GM12878 (cell line): ENCODE results near the gene TMEM236. TPM values are rescaled to one million over a fixed set of nuclear protein-coding genes. Genes with fewer than 3 reads are reported as not detected.

Experiments used
- ATAC-seq: fragments of 200-7000 bp; cut with Tn5 transposase; 3 replicates; pipeline ENCODE4 v1.9.1; 2020; ENCODE audit warnings: mild to moderate bottlenecking, moderate library complexity
- BruUV-seq: library from RNA; stranded (reverse); fragments of 400-500 nt; replicated peaks from 2 replicates; lab custom pipeline; 2021; lab: Mats Ljungman, UMichigan
- CTCF ChIA-PET: fragments of 300-600 bp; sonication (Branson Sonifier 250); formaldehyde crosslinking; extraction: SDS; loops from one replicate; lab custom pipeline; 2021; ENCODE audit warnings: inconsistent platforms; lab: Yijun Ruan, JAX
- POLR2A ChIA-PET: fragments of 350-600 bp; formaldehyde crosslinking; extraction: SDS; loops from one replicate; lab custom pipeline; 2021; ENCODE audit warnings: inconsistent platforms; lab: Charles Lee
- RAD21 ChIA-PET: fragments of 300-600 bp; sonication (Branson Sonifier 250); formaldehyde crosslinking; loops from one replicate; lab custom pipeline; 2023; ENCODE audit warnings: antibody characterized with exemption; ENCODE audit not compliant: unreplicated experiment; lab: Charles Lee
- SMC1A ChIA-PET: fragments of 300-600 bp; sonication (Branson Sonifier 250); formaldehyde crosslinking; loops from one replicate; lab custom pipeline; 2023; ENCODE audit not compliant: unreplicated experiment, uncharacterized antibody; lab: Charles Lee
- DNase-seq: peaks from one replicate; pipeline ENCODE4 v3.0.0-alpha.2; 2011; ENCODE audit warnings: low read depth, low spot score
- FAIRE-seq: peaks from 3 replicates; lab custom pipeline; 2011; peaks lifted over from hg19 to GRCh38; lab: Jason Lieb, UNC
- H2AFZ ChIP-seq: 2 replicates; pipeline ENCODE4 v1.6.0; 2011; ENCODE audit warnings: low read depth, low read length, control low read depth; ENCODE audit not compliant: control insufficient read depth
- H3K27ac ChIP-seq: 2 replicates; pipeline ENCODE4 v1.5.1; 2011; ENCODE audit warnings: control low read depth; ENCODE audit not compliant: control insufficient read depth, insufficient read depth
- H3K27me3 ChIP-seq, 2 experiments: replicated peaks in 1 of 2; 2 replicates each; pipeline versions ENCODE4 v1.6.0 to v1.6.1; 2011; ENCODE audit warnings: low read length in 1 of 2; ENCODE audit not compliant: control insufficient read depth in 2 of 2, insufficient read depth in 2 of 2
- H3K36me3 ChIP-seq, 2 experiments: 2 replicates each; pipeline ENCODE4 v1.5.1; 2011; ENCODE audit warnings: low read length in 1 of 2; ENCODE audit not compliant: control insufficient read depth in 2 of 2, insufficient read depth in 2 of 2
- H3K4me1 ChIP-seq: 2 replicates; pipeline ENCODE4 v1.6.1; 2011; ENCODE audit warnings: mild to moderate bottlenecking, low read length, moderate library complexity, mixed read lengths; ENCODE audit not compliant: control insufficient read depth, insufficient read depth
- H3K4me2 ChIP-seq: 2 replicates; pipeline ENCODE4 v1.6.0; 2011; ENCODE audit warnings: control low read depth; ENCODE audit not compliant: control insufficient read depth, insufficient read depth
- H3K4me3 ChIP-seq: fragments of 200-600 bp; sonication (generic); 2 replicates; pipeline ENCODE4 v1.5.1; 2016
- H3K79me2 ChIP-seq: 2 replicates; pipeline ENCODE4 v1.6.0; 2011; ENCODE audit warnings: low read length; ENCODE audit not compliant: control insufficient read depth, insufficient read depth
- H3K9ac ChIP-seq: 2 replicates; pipeline ENCODE4 v1.8.0; 2011; ENCODE audit warnings: low read length, control low read depth, mixed read lengths; ENCODE audit not compliant: control insufficient read depth, insufficient read depth
- H3K9me3 ChIP-seq: replicated peaks from 3 replicates; pipeline ENCODE4 v1.5.1; 2011; ENCODE audit warnings: mild to moderate bottlenecking, low read length; ENCODE audit not compliant: control insufficient read depth, insufficient read depth
- H4K20me1 ChIP-seq: 2 replicates; pipeline ENCODE4 v1.6.0; 2011; ENCODE audit not compliant: control insufficient read depth, insufficient read depth
- BRCA1 ChIP-seq: IDR thresholded peaks from 2 replicates; pipeline ENCODE4 v1.6.1; 2011; ENCODE audit warnings: low read depth, low read length, improper control_type of control experiment
- KLF5 ChIP-seq: fragments of 450-650 bp; IDR thresholded peaks from 2 replicates; pipeline ENCODE4 v1.6.1; 2014; ENCODE audit warnings: mild to moderate bottlenecking; ENCODE audit not compliant: partially characterized antibody
- SUPT20H ChIP-seq: IDR thresholded peaks from 2 replicates; pipeline ENCODE4 v1.6.1; 2011; ENCODE audit warnings: low read depth, mild to moderate bottlenecking, low read length, moderate library complexity, borderline replicate concordance; ENCODE audit not compliant: control insufficient read depth
- TARDBP ChIP-seq: IDR thresholded peaks from 2 replicates; pipeline ENCODE4 v1.6.1; 2016; ENCODE audit warnings: borderline replicate concordance
- WGBS: methylation state at CpG from one replicate; pipeline ENCODE4 v1.1.6; 2016; ENCODE audit warnings: low lambda C conversion rate; ENCODE audit not compliant: insufficient replicate concordance, insufficient coverage; ENCODE audit errors: missing lambda C conversion rate; 5-methylcytosine and 5-hydroxymethylcytosine counted together
- in situ Hi-C: fragments of 300-500 bp; cut with MboI; formaldehyde crosslinking; loops from 9 replicates; pipeline ENCODE4 v1.14.3; 2018; ENCODE audit warnings: mixed read lengths
- intact Hi-C: fragments of 100-400 bp; cut with micrococcal nuclease; formaldehyde crosslinking; loops from one replicate; pipeline ENCODE4 v1.14.2; 2022; ENCODE audit not compliant: unreplicated experiment
- polyA plus RNA-seq, 11 experiments: library from polyadenylated mRNA; depleted of rRNA in 4 of 11; unstranded in 6 of 11; stranded (reverse) in 5 of 11; fragments of >200 nt; fragmentation: Nextera tagmentation in 4 of 11; fragmentation: Illumina TruSeq in 1 of 11; extraction: Ambion mirVana in 4 of 11; extraction: Trizol in 1 of 11; gene quantifications; 1 replicate in 1 of 11; 2 replicates in 10 of 11; pipeline versions ENCODE4 v1.2.1 to v1.2.3, GENCODE V29; 2011 to 2016; ENCODE audit warnings: inconsistent platforms in 2 of 11, missing spikeins in 2 of 11, low read depth in 1 of 11
- total RNA-seq, 4 experiments: library from RNA; depleted of rRNA in 3 of 4; stranded (reverse); fragments of >200 nt in 3 of 4; fragmentation: Illumina TruSeq in 1 of 4; extraction: Trizol in 1 of 4; gene quantifications; 2 replicates each; pipeline versions ENCODE4 v1.2.1 to v1.2.3, GENCODE V29; 2013 to 2021
- TF ChIP-seq, protein P1 (sequence below): fragments of 450-650 bp; IDR thresholded peaks from 2 replicates; pipeline ENCODE4 v1.6.1; 2017; ENCODE audit warnings: mild to moderate bottlenecking, moderate library complexity

TMEM236 gene
- total and polyA plus RNA-seq, 10 of the 15 experiments (the other 5 are each of a cell fraction or from before 2014, with no cell fraction given), result 0.03 TPM; not detected in 9

DNA sequence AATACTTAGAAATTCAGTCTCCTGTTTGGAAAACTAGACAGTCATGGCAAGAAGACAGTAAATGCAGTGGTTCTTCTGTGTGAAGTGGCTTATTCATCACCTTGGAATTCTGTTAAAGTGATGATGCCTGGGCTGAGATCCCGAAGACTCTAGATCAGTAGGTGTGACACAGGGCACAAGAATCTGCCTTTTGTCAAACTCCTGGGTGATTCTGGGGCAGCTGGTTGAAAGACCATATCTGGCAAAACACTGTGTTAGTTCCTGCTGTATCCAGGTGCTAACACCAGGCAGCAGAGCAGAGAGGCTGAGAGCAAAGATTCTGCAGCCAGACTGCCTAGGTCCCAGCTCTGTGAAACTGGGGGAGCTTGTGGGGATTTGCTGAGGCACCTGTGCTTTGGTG, 83.7 kb downstream of the TMEM236 start (continued):
- no peak for TF ChIP-seq TARDBP
- no peak for TF ChIP-seq KLF5

DNA sequence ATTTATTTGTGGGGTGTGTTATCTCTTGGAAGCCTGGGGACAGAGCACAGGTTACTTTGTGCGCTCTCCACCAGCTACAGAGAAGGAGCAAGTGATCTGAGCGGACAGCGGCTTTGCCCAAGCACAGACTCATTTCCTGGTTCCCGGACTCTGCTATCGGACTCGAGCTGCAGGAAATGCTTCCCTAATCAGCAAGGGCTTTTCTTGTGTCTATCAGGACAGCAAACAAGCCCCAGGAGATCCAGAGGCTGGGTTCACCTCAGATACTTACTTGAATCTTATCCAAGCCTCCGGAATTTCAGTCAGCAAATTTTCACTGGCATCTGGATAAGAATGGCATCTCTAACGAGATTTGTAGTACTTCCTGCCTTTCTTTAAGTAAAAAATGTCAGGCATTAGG, 84.9 kb downstream of the TMEM236 start:
- no TSS peak for BruUV-seq
- 24% methylated on average over 8 of the region's 8 CpGs for WGBS
- ATAC-seq, result no peak
- RAD21 ChIA-PET, result no interaction called here
- Histone ChIP-seq H3K4me3 (no peak overlapping the region), H3K79me2 (no peaks in the 10 kb centered on the region), H4K20me1 (no peaks in the 10 kb centered on the region), H3K27me3 (peaks cover 2 to 4% of the 10 kb centered on the region in 2 experiments; a peak in 2 of 4 replicates), H3K9me3 (no peaks in the 10 kb centered on the region), H3K9ac (no peak overlapping the region), H3K36me3 (no peaks in the 10 kb centered on the region), H3K4me1 (no peaks in the 10 kb centered on the region), H3K4me2 (no peak overlapping the region), H3K27ac (no peak overlapping the region), H2AFZ (no peak overlapping the region)
- CTCF ChIA-PET, result interaction anchor here (1.2 kb wide), 1 partner anchor 11 kb away, joined by 3 read pairs; no protein-coding TSS in a partner anchor
- intact Hi-C loops, result no loop called here
- SMC1A ChIA-PET, result no interaction called here
- no peak for DNase-seq
- TF ChIP-seq BRCA1, result no peak
- TF ChIP-seq SUPT20H, result no peak
- TF ChIP-seq, protein P1, sequence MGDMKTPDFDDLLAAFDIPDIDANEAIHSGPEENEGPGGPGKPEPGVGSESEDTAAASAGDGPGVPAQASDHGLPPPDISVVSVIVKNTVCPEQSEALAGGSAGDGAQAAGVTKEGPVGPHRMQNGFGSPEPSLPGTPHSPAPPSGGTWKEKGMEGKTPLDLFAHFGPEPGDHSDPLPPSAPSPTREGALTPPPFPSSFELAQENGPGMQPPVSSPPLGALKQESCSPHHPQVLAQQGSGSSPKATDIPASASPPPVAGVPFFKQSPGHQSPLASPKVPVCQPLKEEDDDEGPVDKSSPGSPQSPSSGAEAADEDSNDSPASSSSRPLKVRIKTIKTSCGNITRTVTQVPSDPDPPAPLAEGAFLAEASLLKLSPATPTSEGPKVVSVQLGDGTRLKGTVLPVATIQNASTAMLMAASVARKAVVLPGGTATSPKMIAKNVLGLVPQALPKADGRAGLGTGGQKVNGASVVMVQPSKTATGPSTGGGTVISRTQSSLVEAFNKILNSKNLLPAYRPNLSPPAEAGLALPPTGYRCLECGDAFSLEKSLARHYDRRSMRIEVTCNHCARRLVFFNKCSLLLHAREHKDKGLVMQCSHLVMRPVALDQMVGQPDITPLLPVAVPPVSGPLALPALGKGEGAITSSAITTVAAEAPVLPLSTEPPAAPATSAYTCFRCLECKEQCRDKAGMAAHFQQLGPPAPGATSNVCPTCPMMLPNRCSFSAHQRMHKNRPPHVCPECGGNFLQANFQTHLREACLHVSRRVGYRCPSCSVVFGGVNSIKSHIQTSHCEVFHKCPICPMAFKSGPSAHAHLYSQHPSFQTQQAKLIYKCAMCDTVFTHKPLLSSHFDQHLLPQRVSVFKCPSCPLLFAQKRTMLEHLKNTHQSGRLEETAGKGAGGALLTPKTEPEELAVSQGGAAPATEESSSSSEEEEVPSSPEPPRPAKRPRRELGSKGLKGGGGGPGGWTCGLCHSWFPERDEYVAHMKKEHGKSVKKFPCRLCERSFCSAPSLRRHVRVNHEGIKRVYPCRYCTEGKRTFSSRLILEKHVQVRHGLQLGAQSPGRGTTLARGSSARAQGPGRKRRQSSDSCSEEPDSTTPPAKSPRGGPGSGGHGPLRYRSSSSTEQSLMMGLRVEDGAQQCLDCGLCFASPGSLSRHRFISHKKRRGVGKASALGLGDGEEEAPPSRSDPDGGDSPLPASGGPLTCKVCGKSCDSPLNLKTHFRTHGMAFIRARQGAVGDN, result no peak
- POLR2A ChIA-PET, result no interaction called here
- in situ Hi-C loops, result no loop called here
- no peak for FAIRE-seq
